ENCODE measurements around the gene MEIOC.

- no peak for TF ChIP-seq POLR2AphosphoS5 (IDR thresholded peaks at IDR 0.05)
- TF ChIP-seq POLR2A (IDR thresholded peaks at IDR 0.05) = no peak
- no peak for TF ChIP-seq CTCF (IDR thresholded peaks at IDR 0.05)
- no peak for TF ChIP-seq EP300 (IDR thresholded peaks at IDR 0.05)
Measured at GRCh38 chr17:44655983-44656710, at the start of gene MEIOC.
